ACC112 (cell line): ENCODE results near the gene NUB1.
A peak's percentile ranks its signal among the peaks of the same experiment; 100 is the strongest.
"Not testable (repeated sequence)": the region's sequence is repeated elsewhere in the genome, so short reads cannot be mapped to it uniquely, and the experiment has no call there.

Source experiments
- H2AFZ ChIP-seq: fragments of 200-600 bp; sonication (generic); one replicate; pipeline ENCODE4 v1.6.0; 2017; ENCODE audit warnings: antibody characterized with exemption, low read length; ENCODE audit not compliant: unreplicated experiment
- H3K27ac ChIP-seq: fragments of 200-600 bp; sonication (generic); 2 replicates; pipeline ENCODE4 v1.5.1; 2014; ENCODE audit warnings: low read depth, mild to moderate bottlenecking, antibody characterized with exemption, low read length, moderate library complexity
- H3K27me3 ChIP-seq: fragments of 200-600 bp; sonication (generic); 2 replicates; pipeline ENCODE4 v1.6.1; 2014; ENCODE audit warnings: mild to moderate bottlenecking, antibody characterized with exemption, low read length, moderate library complexity, mixed read lengths; ENCODE audit not compliant: insufficient read depth
- H3K36me3 ChIP-seq: fragments of 200-600 bp; sonication (generic); 2 replicates; pipeline ENCODE4 v1.6.1; 2016; ENCODE audit warnings: mild to moderate bottlenecking, antibody characterized with exemption, low read length, moderate library complexity, mixed read lengths; ENCODE audit not compliant: insufficient read depth
- H3K4me1 ChIP-seq: fragments of 200-600 bp; sonication (generic); one replicate; pipeline ENCODE4 v1.6.1; 2016; ENCODE audit warnings: low read length, mixed read lengths; ENCODE audit not compliant: insufficient read depth, unreplicated experiment, control insufficient read depth
- H3K4me3 ChIP-seq: fragments of 200-600 bp; sonication (generic); 2 replicates; pipeline ENCODE4 v1.5.1; 2014; ENCODE audit warnings: mild to moderate bottlenecking, low read depth, low read length
- H3K79me2 ChIP-seq: fragments of 200-600 bp; sonication (generic); one replicate; pipeline ENCODE4 v1.6.0; 2016; ENCODE audit warnings: low read length; ENCODE audit not compliant: control insufficient read depth, unreplicated experiment, insufficient read depth

The NUB1 gene, protein sequence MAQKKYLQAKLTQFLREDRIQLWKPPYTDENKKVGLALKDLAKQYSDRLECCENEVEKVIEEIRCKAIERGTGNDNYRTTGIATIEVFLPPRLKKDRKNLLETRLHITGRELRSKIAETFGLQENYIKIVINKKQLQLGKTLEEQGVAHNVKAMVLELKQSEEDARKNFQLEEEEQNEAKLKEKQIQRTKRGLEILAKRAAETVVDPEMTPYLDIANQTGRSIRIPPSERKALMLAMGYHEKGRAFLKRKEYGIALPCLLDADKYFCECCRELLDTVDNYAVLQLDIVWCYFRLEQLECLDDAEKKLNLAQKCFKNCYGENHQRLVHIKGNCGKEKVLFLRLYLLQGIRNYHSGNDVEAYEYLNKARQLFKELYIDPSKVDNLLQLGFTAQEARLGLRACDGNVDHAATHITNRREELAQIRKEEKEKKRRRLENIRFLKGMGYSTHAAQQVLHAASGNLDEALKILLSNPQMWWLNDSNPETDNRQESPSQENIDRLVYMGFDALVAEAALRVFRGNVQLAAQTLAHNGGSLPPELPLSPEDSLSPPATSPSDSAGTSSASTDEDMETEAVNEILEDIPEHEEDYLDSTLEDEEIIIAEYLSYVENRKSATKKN

DNA sequence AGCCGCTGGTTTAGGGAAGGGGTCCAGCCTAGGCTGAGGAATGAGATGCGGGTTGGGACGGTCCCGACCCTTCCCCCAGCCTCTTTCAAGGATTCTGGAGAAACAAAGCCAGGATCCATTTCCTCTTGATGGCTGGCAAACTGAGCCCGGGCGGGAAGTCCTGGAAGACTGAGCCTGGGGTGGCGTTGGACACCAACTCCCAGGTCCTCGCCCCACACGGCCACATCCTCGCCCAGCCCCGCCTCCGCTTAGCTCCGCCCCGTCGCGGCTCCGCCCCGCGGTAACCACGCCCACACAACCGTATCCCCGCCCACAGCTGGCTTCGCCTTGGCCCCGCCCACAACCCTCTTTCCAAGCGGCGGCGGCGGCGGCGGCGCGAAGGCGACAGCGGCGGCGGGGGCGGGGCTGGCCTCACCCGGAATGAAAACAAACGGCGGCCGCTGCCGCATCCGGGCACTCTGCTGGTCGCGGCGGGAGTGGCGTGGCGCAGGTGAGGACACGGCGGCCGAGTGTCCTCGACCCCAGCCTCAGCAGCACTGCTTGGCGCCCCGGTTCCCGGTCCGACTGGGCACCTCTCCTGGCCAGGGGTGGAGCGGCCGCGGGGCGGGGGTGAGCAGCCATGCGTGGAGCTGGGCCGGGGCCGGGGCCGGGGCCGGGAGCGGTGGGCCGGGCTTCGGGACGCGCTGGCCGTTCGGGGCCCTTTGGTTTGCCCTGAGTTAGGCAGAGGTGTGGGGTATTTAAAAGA, at the start of gene NUB1:
NUB1 (plus strand) TSS at position 456 of the 745 bp plus-strand sequence. CDS start 3,538 bp downstream, outside the sequence.
- no peaks in the 10 kb centered on the region for H3K27me3 ChIP-seq
- peak within 1 kb of the TSS; percentile 47 for H2AFZ ChIP-seq
- peaks cover 10% of the 10 kb centered on the region; the same call in 1 of the 2 replicates for H3K36me3 ChIP-seq
- peak within 1 kb of the TSS; percentile 42 for H3K27ac ChIP-seq
- peaks cover 21% of the 10 kb centered on the region for H3K4me1 ChIP-seq
- peaks cover 24% of the 10 kb centered on the region for H3K79me2 ChIP-seq
- H3K4me3 ChIP-seq, result peak within 1 kb of the TSS; percentile 92

DNA sequence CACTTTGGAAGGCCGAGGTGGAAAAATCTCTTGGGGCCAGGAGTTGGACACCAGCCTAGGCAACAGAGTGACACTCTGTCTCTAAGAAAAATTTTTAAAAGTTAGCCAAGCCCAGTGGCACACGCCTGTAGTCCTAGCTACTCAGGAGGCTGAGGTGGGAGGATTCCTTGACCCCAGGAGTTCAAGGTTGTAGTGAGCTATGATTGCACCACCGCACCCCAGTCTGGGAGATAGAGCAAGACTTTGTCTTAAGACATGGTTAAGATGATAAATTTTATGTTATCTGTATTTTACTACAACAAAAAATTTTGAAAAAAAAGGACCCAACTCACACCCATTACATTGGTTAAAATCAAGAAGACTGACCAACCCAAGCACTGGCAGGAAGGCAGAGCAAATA, 48.8 kb upstream of the NUB1 start:
- no peaks in the 10 kb centered on the region for H3K79me2 ChIP-seq
- no peak overlapping the region for H3K27ac ChIP-seq
- H3K27me3 ChIP-seq, result peaks cover 61% of the 10 kb centered on the region
- H3K4me3 ChIP-seq, result no peak overlapping the region
- H2AFZ ChIP-seq, result no peak overlapping the region
- H3K4me1 ChIP-seq, result no peaks in the 10 kb centered on the region
- no peaks in the 10 kb centered on the region for H3K36me3 ChIP-seq

DNA sequence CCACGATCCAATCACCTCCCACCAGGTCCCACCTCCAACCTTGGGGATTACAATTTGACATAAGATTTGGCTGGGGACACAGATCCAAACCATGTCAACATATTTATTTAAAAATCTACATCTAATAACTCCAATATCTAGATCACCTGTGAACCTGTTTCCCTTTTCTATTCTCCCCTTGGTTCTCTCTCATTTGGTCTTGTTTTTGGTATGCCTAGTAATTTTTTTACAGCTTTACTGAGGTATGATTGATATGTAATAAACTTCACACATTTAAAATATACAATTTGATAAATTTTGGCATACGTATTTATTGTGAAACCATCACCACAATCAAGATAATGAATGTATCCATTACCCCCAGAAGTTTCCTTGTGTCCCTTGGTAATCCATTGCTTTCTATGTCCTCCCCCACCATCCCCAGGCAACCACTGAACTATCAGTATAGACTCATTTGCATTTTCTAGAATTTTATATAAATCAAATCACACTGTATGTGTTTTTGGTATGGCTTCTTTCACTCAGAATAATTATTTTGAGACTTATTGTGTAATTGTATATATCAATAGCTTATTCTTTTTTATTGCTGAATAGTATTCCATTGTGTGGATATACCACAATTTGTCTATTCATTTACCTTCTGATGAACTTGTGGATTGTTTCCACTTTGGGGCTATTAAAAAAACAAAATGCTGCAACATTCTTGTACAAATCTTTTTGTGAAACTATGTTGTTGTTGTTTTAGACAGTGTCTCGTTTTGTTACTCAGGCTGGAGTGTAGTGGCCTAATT, 45.2 kb upstream of the NUB1 start:
- Histone ChIP-seq H3K4me1 (no peaks in the 10 kb centered on the region), H3K79me2 (no peaks in the 10 kb centered on the region), H3K27ac (no peak overlapping the region), H2AFZ (no peak overlapping the region), H3K4me3 (no peak overlapping the region), H3K27me3 (peaks cover 52% of the 10 kb centered on the region), H3K36me3 (no peaks in the 10 kb centered on the region)

DNA sequence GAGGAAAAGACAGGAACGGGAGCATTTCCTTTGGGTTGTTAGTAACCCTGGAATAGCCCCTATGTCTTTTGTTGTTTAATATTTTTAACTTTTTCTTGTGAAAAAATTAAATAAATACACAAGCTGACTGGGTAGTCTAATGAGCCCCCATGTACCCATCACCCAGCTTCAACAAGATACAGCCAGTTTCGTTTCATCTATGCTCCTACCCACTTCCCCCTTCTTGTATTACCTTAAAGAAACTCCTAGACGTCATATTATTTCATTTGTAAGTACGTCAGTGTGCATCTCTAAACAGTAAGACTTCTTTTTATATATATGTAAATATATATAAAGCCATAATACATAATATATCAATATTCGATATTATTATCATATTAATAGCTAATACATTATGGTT, 42.8 kb upstream of the NUB1 start:
- Histone ChIP-seq H3K27ac (no peak overlapping the region), H2AFZ (no peak overlapping the region), H3K79me2 (no peaks in the 10 kb centered on the region), H3K4me1 (no peaks in the 10 kb centered on the region), H3K4me3 (no peak overlapping the region), H3K27me3 (peaks cover 57% of the 10 kb centered on the region), H3K36me3 (no peaks in the 10 kb centered on the region)

DNA sequence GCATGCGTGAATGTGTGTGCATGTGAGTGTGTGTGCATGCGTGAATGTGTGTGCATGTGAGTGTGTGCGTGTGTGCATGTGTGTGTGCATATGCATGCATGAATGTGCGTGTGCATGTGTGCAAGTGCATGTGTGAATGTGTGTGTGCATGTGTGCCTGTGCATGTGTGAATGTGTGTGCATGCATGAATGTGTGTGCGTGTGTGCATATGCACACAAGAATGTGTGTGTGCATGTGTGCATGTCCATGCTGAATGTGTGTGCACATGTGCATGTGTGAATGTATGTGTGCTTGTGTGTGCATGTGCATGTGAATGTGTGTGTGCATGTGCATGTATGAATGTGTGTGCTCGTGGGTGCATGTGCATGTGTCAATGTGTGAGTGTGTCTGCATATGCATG, 42.1 kb upstream of the NUB1 start:
- Histone ChIP-seq H3K27ac (no peak overlapping the region), H2AFZ (no peak overlapping the region), H3K4me3 (no peak overlapping the region), H3K79me2 (no peaks in the 10 kb centered on the region), H3K27me3 (peaks cover 49% of the 10 kb centered on the region), H3K36me3 (no peaks in the 10 kb centered on the region), H3K4me1 (no peaks in the 10 kb centered on the region)

DNA sequence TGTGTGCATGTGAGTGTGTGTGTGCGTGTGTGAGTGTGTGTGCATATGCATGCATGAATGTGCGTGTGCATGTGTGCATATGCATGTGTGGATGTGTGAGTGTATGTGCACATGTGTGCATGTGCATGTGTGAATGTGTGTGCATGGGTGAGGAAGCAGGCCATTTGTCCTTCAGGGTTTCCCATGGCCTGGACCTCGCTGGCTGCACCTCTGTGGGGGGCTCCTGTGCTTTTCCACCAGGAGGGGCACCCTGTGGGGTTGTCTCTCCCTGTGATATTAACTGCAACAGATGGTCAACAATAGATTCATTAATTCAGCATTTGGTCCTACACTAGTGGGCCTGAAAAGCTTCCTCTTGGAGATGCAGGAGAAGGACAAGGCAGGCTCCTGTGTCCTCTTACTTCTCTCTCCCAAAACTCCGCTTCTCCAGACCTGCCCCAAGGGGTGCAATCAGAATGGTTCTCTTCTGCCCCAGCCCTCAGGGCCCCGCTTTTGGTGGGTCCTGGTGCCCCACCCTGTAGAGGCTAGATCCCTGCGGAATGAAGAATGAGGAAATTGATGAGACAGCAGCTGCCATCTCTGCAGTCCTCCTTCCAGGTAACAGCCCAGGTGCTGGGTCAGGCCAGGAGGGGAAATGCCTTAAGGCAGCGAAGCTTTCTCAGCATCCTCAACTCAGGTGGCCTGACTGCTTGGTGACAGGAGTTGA, 41.5 kb upstream of the NUB1 start:
- H3K4me3 ChIP-seq, result no peak overlapping the region
- no peak overlapping the region for H2AFZ ChIP-seq
- H3K27me3 ChIP-seq, result peaks cover 47% of the 10 kb centered on the region
- no peaks in the 10 kb centered on the region for H3K36me3 ChIP-seq
- no peaks in the 10 kb centered on the region for H3K4me1 ChIP-seq
- no peaks in the 10 kb centered on the region for H3K79me2 ChIP-seq
- no peak overlapping the region for H3K27ac ChIP-seq

DNA sequence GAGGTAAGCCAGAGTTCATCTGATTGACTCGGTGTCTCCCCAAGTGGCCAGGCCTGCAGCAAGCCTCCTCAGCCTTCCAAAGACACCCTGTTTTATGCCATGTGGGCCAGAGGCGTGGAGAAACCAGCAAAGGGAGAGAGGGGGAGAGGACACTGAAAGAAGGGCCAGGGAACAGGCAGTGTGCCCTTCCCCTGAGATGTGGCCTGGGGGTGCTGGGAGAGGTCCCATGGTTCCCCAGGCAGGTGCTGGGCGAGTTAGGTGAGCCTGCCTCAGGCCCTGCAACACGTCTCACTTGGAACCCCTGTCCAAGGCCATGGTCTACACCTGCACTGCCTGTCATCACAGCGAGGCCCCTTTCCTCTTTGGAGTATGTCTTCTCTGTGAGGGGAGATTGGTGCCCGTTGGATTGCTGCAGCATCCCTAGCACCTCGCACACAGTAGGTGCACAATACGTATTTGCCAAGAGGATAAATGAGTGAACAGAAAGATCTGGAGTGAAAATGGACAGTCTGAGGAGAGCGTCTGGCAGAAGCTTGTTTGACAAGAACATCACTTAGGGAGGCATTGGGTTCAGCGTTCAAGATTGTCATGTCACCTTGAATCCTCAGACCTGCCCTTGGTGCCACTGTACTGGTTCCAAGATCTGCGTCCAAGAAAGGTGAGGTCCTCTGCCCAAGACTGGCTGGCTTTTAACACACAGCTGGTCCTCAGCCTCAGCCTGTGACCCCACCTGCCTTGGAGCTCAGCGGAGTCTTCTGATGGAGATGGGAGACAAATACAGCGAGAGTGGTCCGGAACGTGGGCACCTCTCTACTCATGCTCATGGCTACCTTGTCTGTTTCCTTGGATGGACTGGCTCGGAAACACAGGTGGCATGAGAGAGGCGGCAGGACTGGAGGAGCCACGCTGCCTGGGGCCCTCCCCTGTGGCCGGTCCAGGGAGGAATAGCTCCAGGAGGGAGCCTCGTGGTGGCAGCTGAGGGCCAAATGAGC, 39.8 kb upstream of the NUB1 start:
- Histone ChIP-seq H3K36me3 (no peaks in the 10 kb centered on the region), H3K4me1 (no peaks in the 10 kb centered on the region), H2AFZ (no peak overlapping the region), H3K79me2 (no peaks in the 10 kb centered on the region), H3K4me3 (no peak overlapping the region), H3K27ac (no peak overlapping the region), H3K27me3 (peaks cover 44% of the 10 kb centered on the region)

DNA sequence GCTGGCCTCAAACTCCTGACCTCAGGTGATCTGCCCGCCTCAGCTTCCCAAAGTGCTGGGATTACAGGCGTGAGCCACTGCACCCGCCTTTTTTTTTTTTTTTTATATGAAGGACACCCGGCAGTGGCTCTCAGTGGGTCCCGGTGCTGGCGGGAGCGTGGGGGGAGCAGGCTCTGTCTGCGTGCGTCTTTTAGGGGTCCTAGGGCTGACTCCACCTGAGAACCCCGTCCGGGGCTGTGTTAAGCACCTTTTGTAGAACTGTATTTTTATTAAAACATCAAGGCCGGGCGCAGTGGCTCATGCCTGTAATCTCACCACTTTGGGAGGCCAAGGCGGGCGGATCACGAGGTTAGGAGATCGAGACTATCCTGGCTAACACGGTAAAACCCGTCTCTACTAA, 37.4 kb upstream of the NUB1 start:
- not testable (repeated sequence) for H3K4me3 ChIP-seq
- peaks cover 33% of the 10 kb centered on the region for H3K27me3 ChIP-seq

DNA sequence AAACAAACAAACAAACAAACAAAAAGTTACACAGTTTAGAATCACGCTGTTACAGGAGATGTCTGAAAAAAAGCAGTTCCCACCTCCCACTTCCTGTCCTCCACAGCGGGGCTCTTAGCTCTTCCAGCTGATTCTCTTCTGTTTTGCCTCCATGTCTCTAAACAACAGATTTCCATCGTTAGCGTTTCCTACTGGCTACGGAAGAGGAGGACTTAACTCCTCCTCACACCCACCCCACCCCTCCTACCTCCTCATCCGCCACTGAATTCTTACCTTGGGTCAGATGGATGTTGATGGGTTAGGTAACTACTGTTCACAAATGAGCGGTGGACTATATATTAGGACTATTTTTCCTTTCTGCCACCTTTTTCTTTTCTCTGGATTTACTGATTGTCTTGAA, 36.8 kb upstream of the NUB1 start:
- H3K79me2 ChIP-seq, result no peaks in the 10 kb centered on the region
- H2AFZ ChIP-seq, result no peak overlapping the region
- 0 out of 2 replicates have a peak overlapping the region, but pooled peaks have one; percentile 44 for H3K4me3 ChIP-seq
- no peaks in the 10 kb centered on the region for H3K36me3 ChIP-seq
- H3K27me3 ChIP-seq, result peaks cover 33% of the 10 kb centered on the region
- no peaks in the 10 kb centered on the region for H3K4me1 ChIP-seq
- no peak overlapping the region for H3K27ac ChIP-seq

More for the DNA sequence above, 37.4 kb upstream of the NUB1 start:
- H3K27ac ChIP-seq, H3K4me1 ChIP-seq, H3K36me3 ChIP-seq, H3K79me2 ChIP-seq, H2AFZ ChIP-seq: not testable (repeated sequence)
